GM19193 (cell line): ENCODE data around the gene STK25.

ENCODE experiments used
- POLR2A ChIP-seq: IDR thresholded peaks from 4 replicates; pipeline ENCODE4 v1.6.1; 2011; ENCODE audit not compliant: insufficient read depth, insufficient read length; ENCODE audit errors: extremely low read depth

The STK25 gene

DNA sequence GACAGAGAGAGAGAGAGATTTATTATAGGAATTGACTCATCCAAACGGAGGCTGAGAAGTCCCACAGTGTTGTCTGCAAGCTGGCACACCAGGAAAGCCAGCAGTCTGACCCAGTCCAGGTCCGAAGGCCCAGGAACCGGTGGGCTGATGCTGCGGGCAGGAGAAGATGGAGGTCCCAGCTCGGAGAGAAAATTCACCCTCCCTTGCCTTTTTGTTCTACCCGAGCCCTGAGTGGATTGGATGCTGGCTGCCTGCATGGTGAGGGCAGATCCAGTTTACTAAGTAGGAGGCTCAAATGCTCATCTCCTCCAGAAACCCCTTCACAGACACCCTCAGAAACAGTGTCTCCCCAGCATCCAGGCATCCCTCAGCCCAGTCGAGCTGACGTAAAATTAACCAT is 22.2 kb upstream of the STK25 start:
- TF ChIP-seq POLR2A, result no peak

DNA sequence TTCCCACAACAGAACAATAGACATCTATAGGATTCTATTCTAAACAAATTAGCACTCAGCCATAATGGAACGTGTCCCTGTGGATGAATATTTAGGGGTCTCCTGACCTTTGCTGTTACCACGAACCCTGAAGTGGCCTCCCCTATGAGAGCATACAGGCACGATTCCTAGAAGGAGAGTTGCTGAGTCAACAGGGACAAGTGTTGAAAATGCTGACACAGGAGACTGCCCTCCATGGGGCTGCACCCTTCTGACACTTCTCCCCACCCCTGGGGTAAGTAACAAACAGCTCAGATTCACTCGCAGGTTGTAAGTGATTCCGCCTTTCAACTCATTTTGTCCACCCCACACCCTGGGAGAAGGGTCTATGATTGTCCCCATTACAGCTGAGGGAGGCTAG is 14.1 kb upstream of the STK25 start:
- no peak for TF ChIP-seq POLR2A

DNA sequence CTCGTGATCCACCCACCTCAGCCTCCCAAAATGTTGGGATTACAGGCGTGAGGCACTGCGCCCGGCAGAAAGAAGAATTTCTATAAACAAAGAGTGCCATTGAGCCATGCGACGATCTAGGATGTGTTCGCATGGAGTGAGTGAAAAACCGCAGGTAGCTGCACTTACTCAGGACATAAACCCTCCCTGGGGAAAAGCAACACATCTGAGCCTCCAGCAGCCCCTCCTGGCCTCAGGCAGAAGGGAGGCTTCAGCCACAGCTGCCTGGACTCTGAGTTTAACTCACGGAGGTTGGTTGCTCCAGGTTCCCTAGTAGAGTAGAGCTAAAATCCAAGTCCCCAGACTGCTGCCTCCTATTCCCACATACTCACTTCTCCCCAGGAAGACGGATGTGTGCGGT is 11.3 kb upstream of the STK25 start:
- TF ChIP-seq POLR2A, result no peak

DNA sequence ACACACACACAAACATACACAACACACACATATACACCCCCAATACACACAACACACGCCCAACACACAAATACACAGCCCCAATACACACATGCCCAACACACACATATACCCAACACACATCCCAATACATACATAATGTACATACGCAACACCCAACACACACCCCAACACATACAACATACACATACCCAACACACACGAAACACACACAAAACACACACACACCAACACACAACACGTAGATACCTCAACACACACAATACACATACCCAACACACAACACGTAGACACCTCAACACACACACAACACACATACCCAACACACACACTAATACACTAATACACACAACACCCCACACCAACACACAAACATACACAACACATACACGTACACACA is 8.9 kb upstream of the STK25 start:
- no peak for TF ChIP-seq POLR2A

DNA sequence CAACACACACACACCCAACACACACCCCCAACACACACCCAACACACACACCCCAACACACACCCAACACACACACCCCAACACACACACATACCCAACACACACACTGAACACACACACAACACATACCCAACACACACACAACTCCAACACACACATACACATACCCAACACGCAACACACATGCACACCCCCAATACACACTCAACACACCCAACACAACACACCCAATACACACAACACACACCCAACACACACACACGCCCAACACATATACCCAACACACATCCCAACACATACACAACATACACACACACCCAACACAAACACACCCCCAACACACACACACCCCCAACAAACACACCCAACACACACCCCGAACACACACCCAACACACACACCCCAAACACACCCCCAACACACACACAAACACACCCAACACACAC is 8.2 kb upstream of the STK25 start:
- TF ChIP-seq POLR2A, result no peak

DNA sequence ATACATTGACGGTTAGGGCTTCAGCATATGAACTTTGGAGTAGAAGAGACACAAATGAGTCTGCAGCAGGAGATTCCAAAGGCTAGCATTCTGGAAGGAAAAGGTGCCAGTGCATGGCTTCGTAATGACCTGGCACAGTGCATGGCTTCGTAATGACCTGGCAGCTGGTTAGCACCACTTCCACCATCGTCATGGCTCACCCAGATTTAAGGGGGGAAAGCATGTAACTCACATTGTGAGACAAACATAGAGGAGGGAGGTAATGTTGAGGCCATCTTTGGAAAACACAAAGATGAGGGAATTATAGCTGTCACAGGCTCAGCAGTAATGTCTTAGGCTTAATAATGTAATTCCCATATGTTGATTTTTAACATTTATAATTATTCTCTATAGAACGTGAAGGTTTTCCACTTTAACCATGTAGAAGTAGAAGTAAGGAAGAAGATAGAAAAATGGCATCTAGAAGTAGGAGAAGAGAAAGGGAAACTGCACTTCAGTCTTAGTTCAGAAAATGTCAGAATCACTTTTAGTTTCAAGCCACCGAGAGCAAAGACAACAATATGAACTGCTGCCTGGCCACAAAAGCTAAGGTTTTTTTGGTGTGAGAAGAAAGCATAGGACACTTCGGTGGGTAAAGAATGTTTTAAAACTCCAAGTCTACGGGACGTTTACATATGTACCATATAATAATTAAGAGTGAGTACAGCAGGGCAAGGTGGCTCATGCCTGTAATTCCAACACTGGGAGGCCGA is 6.8 kb upstream of the STK25 start:
- no peak for TF ChIP-seq POLR2A

DNA sequence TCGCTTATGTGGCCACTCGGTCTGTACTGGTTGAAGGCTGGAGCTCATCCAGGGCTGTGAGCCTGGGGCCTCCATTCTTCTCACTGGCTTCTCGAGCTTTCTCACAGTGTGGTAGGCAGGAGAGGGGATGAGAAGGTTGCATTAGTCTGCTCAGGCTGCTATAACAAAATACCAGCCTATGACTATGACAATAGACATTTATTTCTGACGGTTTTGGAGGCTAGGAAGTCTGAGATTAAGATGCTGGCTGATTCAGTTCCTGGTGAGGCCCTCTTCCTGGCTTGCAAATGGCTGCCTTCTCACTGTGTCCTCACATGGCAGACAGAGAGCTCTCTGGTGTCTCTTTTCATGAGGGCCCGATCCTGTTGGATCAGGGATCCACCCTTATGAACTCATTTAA is 6.2 kb upstream of the STK25 start:
- no peak for TF ChIP-seq POLR2A

DNA sequence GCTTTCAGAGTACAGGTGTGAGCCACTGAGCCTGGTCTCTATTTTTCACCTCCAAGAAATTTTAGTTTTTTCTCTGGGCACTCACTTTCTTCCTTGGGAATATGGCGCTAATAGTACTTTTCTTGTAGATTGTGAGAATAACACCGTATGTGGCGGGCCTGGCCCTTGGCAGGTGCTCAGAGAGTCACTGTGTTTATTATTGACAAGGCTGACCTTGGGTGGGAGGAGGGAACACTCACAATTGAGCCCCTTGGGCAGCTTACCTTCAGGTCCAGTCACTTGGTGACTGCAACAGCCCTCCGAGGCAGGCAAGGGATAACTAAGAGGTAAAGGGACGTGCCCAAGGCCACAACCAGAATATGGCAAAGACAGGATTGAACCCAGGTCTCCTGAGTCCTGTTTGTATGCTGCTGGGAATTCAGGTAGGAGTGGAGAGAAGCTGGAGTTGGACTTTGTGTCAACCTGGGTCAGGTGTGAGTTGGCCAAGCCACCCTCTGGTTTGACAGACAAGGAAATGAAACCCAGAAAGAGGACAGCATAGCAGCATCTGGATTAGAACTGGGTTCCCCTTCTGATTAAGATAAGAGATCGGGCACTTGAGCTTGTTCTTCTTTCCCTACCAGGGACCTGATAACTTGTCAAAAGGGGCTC is 2.8 kb upstream of the STK25 start:
- TF ChIP-seq POLR2A, result no peak

DNA sequence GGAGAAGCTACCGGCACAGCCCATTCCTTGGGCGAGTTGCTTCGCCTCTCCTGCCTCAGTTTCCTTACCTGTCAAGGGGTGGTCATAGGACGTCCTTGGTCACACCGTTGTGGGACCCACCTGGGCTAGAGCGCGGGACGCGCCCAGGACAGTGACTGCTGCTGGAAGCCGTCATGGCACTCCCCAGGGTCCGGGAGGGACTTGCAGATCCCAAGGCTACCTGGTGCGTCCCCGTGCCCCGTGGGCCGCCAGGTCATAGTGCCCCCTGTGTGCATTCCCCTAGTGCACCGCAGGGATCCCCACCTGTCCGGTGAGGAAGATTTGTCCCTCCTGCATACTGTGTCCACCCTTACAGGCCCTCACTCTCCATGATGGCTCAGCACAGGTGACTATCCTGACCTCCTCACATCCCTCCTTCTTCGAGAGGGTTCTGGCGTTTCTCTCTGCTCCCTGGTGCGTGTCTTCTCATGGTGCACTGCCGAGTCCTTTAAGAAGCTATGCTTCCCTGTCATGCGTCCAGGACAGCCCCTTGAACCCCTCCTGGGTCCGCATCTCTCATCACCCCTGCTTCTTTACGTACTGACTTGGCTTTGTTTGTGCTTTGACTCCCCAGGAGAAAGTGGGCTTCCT is 886 bp upstream of the STK25 start:
- no peak for TF ChIP-seq POLR2A

DNA sequence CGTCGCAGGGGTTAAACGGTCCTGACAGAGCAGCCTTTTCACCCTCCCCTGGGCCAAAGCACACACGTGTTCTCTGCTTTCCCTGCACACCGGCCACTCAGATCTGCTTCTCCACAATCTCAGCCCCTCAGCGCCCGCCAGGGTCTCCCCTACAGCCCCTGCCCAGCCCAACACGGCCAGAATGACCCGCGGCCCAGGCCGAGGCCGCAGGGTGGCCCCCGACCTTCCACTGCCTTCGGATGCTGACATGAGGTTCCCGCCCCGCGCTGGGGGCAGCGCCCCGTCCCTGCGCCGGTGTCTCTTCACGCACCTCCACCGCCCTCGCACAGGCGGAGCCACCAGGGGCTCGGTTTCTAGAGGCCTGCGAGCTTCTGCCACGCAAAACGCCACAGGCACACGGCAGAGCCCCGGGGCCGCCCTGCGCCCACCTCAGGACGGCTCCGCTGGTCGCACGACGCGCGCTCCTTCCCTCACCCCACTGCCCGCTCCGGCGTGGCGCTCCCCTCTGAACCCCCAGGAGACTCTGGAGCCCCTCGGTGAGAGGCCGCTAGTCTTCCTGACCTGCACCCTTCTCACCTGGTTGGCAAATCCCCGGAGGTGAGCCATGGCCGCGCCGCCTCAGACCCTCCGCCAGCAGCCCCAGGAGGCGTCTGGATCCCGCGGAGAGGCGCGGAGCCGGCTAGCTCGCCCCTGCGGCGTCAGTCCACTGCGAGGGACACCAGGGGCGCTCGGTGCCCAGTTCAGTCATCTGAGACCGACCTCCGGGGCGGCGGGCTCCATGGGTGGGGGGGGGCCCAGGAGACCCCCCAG is 749 bp downstream of the STK25 start:
- TF ChIP-seq POLR2A, result no peak

DNA sequence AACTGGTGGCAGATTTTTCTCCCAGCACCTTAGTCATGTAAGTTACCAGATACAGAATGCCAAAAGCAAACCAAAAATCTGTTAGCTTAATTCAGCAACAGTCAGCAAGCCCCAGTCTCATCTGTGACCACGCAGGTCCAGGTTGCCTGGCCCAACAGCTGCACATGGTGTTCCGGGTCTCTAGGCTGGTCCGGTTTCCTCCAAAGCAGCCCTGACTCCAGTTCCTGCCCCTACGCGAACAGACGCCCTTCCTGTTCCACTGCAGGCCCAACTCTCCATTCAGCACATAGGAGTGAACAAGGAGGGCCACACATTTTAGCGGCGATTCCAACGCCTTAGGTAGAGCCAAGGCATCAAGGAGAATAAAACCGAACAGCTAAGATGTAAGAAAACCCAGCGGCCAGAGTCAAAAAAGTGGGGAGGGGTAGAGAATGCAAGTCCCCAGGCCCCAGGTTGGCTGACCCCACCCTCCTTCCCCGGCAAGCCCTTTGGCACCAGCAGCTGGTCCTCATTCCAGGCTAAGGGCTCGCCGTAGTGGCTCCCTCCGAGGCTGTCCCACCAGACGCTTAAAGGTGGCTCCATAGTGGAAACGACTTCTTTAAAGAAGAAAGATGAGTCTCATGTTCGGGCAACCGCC is 1.5 kb downstream of the STK25 start:
- TF ChIP-seq POLR2A, result no peak

DNA sequence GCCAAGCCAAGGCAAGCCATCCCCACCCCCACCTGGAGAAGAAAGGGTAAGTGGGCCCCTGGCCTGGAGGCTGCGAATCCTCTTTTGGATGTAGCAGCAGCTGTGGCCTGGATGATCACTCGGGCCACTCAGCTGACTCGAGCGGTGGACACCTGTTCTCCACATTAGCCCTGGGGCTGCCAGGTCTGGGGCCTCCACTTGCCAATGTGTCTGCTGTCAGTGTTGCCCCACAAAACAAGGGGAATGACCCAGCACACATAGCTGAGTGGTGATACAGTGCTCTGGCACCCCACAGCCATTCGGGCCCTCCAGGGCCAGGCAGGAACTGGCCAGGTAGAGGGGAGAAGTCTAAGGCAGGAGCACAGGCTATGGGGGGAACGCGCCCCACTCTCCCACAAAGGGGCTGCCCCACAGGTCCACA is 2.6 kb downstream of the STK25 start:
- no peak for TF ChIP-seq POLR2A

DNA sequence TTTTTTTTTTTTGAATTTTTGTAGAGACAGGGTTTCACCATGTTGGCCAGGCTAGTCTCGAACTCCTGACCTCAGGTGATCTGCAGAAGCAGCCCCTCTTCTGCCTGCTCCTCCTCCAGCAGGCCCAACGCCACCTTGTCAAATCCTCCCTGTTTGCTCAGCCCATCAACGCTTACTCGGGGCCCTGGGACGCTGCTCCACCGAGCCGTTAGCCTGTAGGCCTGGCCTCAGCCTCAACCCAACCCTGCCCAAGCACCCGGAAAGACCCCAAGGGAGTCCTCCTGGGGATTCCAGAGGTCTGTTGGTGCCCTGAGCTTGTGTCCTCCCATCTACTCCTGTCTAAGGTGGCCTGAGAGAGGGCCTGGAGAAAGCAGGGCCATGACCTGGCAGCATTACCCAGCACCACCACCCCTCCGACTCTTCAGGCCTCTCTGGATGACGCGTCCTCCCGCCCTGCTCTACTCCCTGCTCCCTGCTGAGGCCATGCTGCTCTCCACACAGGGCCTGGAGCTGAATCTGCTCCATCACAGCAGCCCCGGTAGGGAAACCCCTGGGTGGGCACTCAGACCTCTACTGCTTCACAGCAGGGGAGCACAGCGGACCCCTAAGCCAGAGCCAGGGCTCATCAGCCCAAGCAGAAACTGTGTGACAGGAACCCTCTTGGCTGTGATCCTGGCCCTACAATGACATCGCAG is 3.2 kb downstream of the STK25 start:
- TF ChIP-seq POLR2A, result no peak

DNA sequence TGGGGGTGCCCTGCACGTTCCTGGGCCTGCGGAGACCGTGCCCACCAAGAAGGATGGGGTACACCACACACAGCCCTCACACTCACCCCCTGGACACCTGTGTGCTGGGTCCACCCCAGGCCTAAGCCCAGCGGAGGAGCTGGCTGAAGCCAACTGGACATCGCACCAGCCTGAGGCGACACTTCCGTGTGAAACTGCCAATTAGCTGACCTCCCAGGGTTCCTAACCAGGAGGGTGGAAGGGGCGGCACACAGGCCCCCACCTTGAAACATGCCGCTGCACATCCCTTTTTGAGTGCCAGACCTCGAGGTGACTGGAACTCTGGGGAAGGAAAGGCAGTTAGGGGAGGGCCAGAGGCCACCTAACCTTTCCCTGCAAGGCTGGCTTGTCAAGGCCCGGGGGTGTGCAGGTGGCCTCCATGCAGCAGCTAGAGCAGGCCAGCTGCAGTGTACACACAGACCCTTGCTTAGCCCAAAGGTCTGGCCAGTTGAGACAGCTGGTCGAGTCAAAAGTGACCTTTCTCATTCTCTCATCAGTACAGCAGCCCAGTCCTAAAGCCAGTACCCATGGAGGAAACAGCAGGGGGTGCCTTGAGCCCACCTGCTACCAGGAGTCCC is 4.5 kb downstream of the STK25 start:
- no peak for TF ChIP-seq POLR2A
